SK-N-SH (cell line): ENCODE results near the gene KCTD7. TPM values are rescaled to one million over a fixed set of nuclear protein-coding genes. Genes with fewer than 3 reads are reported as not detected.
"Not testable (repeated sequence)": the region's sequence is repeated elsewhere in the genome, so short reads cannot be mapped to it uniquely, and the experiment has no call there.

Source experiments
- CTCF ChIA-PET: fragments of 300-600, 350-600 bp; formaldehyde crosslinking; extraction: SDS; loops from one replicate; lab custom pipeline; 2021; lab: Yijun Ruan, JAX
- POLR2A ChIA-PET: fragments of 350-600 bp; sonication (Branson Sonifier 250); formaldehyde crosslinking; extraction: SDS; loops from one replicate; lab custom pipeline; 2020; ENCODE audit warnings: antibody characterized with exemption, inconsistent platforms; lab: Yijun Ruan, JAX
- DNase-seq: peaks from one replicate; pipeline ENCODE4 v3.0.0; 2012
- H2AFZ ChIP-seq: fragments of 200-600 bp; sonication (generic); 2 replicates; pipeline ENCODE4 v1.8.1; 2016; ENCODE audit warnings: antibody characterized with exemption, mild to moderate bottlenecking, low read depth
- H3F3A ChIP-seq: fragments of 200-600 bp; sonication (generic); replicated peaks from 2 replicates; pipeline ENCODE3; 2016; ENCODE audit warnings: antibody characterized with exemption, mild to moderate bottlenecking; ENCODE audit not compliant: insufficient read depth
- H3K27ac ChIP-seq, 2 experiments: fragments of 200-500 bp in 1 of 2; fragments of 200-600 bp in 1 of 2; sonication (Bioruptor generic) in 1 of 2; sonication (generic), shearing (Covaris generic) in 1 of 2; 2 replicates each; pipeline versions ENCODE4 v1.5.1 to v1.6.1; 2014 to 2016; ENCODE audit warnings: low read depth in 2 of 2, inconsistent platforms in 1 of 2, low read length in 1 of 2, mild to moderate bottlenecking in 1 of 2, mixed read lengths in 1 of 2
- H3K27me3 ChIP-seq: fragments of 200-600 bp; sonication (generic), shearing (Covaris generic); 2 replicates; pipeline ENCODE4 v1.6.1; 2016; ENCODE audit warnings: mixed run types; ENCODE audit not compliant: insufficient read depth
- H3K36me3 ChIP-seq, 2 experiments: fragments of 200-500 bp in 1 of 2; fragments of 200-600 bp in 1 of 2; sonication (Bioruptor generic) in 1 of 2; sonication (generic) in 1 of 2; replicated peaks in 1 of 2; 2 replicates each; pipeline versions ENCODE3 to v1.5.1; 2014 to 2016; ENCODE audit warnings: low read length in 1 of 2, mild to moderate bottlenecking in 1 of 2; ENCODE audit not compliant: insufficient read depth in 2 of 2, control insufficient read depth in 1 of 2
- H3K4me1 ChIP-seq, 2 experiments: fragments of 200-500 bp in 1 of 2; fragments of 200-600 bp in 1 of 2; sonication (Bioruptor generic) in 1 of 2; sonication (generic), shearing (Covaris generic) in 1 of 2; 2 replicates each; pipeline versions ENCODE4 v1.5.1 to v1.6.1; 2014 to 2016; ENCODE audit warnings: low read depth in 1 of 2, low read length in 1 of 2, mixed run types in 1 of 2; ENCODE audit not compliant: insufficient read depth in 2 of 2, control insufficient read depth in 1 of 2
- H3K4me2 ChIP-seq: fragments of 200-600 bp; sonication (generic), shearing (Covaris generic); 2 replicates; pipeline ENCODE4 v1.6.1; 2017; ENCODE audit warnings: mixed run types
- H3K4me3 ChIP-seq, 2 experiments: fragments of 200-500 bp in 1 of 2; fragments of 200-600 bp in 1 of 2; sonication (Bioruptor generic) in 1 of 2; sonication (generic), shearing (Covaris generic) in 1 of 2; 2 replicates each; pipeline versions ENCODE4 v1.5.1 to v1.8.1; 2014 to 2016; ENCODE audit warnings: low read depth in 2 of 2, inconsistent platforms in 1 of 2, low read length in 1 of 2, mild to moderate bottlenecking in 1 of 2, mixed read lengths in 1 of 2, moderate library complexity in 1 of 2
- H3K79me2 ChIP-seq: fragments of 200-600 bp; sonication (generic); 2 replicates; pipeline ENCODE4 v1.8.1; 2017; ENCODE audit warnings: mild to moderate bottlenecking; ENCODE audit not compliant: insufficient read depth
- H3K9ac ChIP-seq: fragments of 200-600 bp; sonication (generic); 2 replicates; pipeline ENCODE4 v1.6.1; 2017; ENCODE audit warnings: mixed run types
- H3K9me2 ChIP-seq: fragments of 200-600 bp; sonication (generic); 2 replicates; pipeline ENCODE4 v1.6.1; 2017; ENCODE audit warnings: mixed run types
- H3K9me3 ChIP-seq: fragments of 200-600 bp; sonication (generic); 2 replicates; pipeline ENCODE4 v1.6.1; 2017; ENCODE audit warnings: mixed run types, mild to moderate bottlenecking, moderate library complexity
- H4K20me1 ChIP-seq: fragments of 200-600 bp; sonication (generic); 2 replicates; pipeline ENCODE4 v1.6.1; 2017; ENCODE audit warnings: mild to moderate bottlenecking, mixed run types; ENCODE audit not compliant: insufficient read depth
- EP300 ChIP-seq, 2 experiments: IDR thresholded peaks; 2 replicates each; pipeline versions ENCODE4 v1.4.0 to v1.6.1; 2012; ENCODE audit warnings: borderline replicate concordance in 1 of 2, low read depth in 1 of 2, low read length in 1 of 2
- MXI1 ChIP-seq: IDR thresholded peaks from 2 replicates; pipeline ENCODE4 v1.6.1; 2012; ENCODE audit warnings: mild to moderate bottlenecking, low read depth, low read length, improper control_type of control experiment
- POLR2AphosphoS5 ChIP-seq: IDR thresholded peaks from 2 replicates; pipeline ENCODE4 v1.6.1; 2012; ENCODE audit warnings: low read depth, low read length
- TCF12 ChIP-seq: IDR thresholded peaks from 2 replicates; pipeline ENCODE4 v1.4.0; 2012
- WGBS: methylation state at CpG from one replicate; pipeline ENCODE4 v1.1.6; 2017; ENCODE audit warnings: low lambda C conversion rate; 5-methylcytosine and 5-hydroxymethylcytosine counted together
- polyA plus RNA-seq, 3 experiments: library from polyadenylated mRNA; depleted of rRNA; stranded (reverse); fragments of >200 nt; gene quantifications; 2 replicates each; pipeline ENCODE4 v1.2.3, GENCODE V29; 2012
- TF ChIP-seq, protein P1 (sequence below): IDR thresholded peaks from 2 replicates; pipeline ENCODE4 v1.4.0; 2012; ENCODE audit warnings: low read depth, borderline replicate concordance

The KCTD7 gene
- polyA plus RNA-seq, 1 of the 3 experiments (the other 2 are of a cell fraction): 19.5 TPM

DNA sequence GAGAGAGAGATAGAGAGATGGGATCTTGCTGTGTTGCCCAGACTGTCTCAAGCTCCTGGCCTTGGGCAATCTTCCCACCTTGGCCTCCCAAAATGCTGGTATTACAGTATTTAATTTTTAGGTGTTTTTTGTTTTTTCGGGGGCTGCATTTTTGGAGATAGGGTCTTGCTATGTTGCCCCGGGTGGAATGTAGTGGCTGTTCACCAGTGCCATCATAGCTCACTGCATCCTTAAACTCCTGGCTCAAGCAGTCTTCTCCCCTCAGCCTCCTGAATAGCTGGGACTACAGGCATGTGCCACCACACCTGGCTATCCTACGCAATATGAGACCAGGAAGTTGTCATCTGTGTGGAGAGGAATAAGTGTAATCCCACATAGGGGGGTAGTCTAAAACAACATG is 42.4 kb downstream of the KCTD7 start:
- TF ChIP-seq TCF12 (no peak), EP300 (IDR thresholded peaks at IDR 0.05; ENCODE audit: borderline replicate concordance in 1 of 2, low read depth in 1 of 2, low read length in 1 of 2) (no peak), MXI1 (no peak), POLR2AphosphoS5 (no peak)
- TF ChIP-seq, protein P1, sequence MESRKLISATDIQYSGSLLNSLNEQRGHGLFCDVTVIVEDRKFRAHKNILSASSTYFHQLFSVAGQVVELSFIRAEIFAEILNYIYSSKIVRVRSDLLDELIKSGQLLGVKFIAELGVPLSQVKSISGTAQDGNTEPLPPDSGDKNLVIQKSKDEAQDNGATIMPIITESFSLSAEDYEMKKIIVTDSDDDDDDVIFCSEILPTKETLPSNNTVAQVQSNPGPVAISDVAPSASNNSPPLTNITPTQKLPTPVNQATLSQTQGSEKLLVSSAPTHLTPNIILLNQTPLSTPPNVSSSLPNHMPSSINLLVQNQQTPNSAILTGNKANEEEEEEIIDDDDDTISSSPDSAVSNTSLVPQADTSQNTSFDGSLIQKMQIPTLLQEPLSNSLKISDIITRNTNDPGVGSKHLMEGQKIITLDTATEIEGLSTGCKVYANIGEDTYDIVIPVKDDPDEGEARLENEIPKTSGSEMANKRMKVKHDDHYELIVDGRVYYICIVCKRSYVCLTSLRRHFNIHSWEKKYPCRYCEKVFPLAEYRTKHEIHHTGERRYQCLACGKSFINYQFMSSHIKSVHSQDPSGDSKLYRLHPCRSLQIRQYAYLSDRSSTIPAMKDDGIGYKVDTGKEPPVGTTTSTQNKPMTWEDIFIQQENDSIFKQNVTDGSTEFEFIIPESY: no peak
- Histone ChIP-seq H3K27ac (no peak overlapping the region), H3K4me3 (no peak overlapping the region), H3K4me1 (no peaks in the 10 kb centered on the region; a peak in 1 of 4 replicates), H3K9me2 (no peaks in the 10 kb centered on the region), H4K20me1 (no peaks in the 10 kb centered on the region), H3F3A (no peaks in the 10 kb centered on the region), H3K9ac (no peak overlapping the region), H3K79me2 (peaks cover 25% of the 10 kb centered on the region), H3K27me3 (no peaks in the 10 kb centered on the region), H3K36me3 (no peaks in the 10 kb centered on the region), H3K9me3 (no peaks in the 10 kb centered on the region), H2AFZ (no peak overlapping the region), H3K4me2 (no peak overlapping the region)
- DNase-seq: no peak
- WGBS: 98% methylated on average over 3 of the region's 3 CpGs
- ChIA-PET POLR2A (no interaction called here), CTCF (interaction anchor here (1.3 kb wide), 1 partner anchor 113 kb away, joined by 3 read pairs; no protein-coding TSS in a partner anchor)

DNA sequence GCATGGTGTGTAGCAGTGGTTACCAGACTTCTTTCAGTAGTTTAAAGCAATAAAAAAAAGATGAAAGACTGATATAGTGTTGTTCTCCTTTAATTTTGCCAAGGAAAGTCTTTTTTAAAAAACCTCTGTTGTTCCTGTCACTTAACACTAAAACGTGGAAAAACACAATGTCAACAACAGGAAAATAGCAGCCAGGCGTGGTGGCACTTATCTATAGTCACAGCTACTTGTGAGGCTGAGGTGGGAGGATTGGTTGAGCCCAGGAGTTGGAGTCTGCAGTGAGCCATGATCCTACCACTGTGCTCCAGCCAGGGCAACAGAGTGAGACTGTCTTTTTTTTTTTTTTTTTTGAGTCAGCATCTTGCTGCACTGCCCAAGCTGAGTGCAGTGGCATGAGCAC is 42.8 kb downstream of the KCTD7 start:
- H3F3A ChIP-seq, H2AFZ ChIP-seq, H4K20me1 ChIP-seq, H3K27me3 ChIP-seq, H3K4me1 ChIP-seq, DNase-seq, H3K9ac ChIP-seq, H3K27ac ChIP-seq, H3K9me3 ChIP-seq, CTCF ChIA-PET, H3K9me2 ChIP-seq, H3K36me3 ChIP-seq, H3K4me3 ChIP-seq, H3K4me2 ChIP-seq: not testable (repeated sequence)
- POLR2A ChIA-PET: interaction anchor here (0.7 kb wide), 1 partner anchor 163 kb away, joined by 5 read pairs; no protein-coding TSS in a partner anchor
- WGBS: 95% methylated on average over 2 of the region's 2 CpGs
- peaks cover 24% of the 10 kb centered on the region for H3K79me2 ChIP-seq

DNA sequence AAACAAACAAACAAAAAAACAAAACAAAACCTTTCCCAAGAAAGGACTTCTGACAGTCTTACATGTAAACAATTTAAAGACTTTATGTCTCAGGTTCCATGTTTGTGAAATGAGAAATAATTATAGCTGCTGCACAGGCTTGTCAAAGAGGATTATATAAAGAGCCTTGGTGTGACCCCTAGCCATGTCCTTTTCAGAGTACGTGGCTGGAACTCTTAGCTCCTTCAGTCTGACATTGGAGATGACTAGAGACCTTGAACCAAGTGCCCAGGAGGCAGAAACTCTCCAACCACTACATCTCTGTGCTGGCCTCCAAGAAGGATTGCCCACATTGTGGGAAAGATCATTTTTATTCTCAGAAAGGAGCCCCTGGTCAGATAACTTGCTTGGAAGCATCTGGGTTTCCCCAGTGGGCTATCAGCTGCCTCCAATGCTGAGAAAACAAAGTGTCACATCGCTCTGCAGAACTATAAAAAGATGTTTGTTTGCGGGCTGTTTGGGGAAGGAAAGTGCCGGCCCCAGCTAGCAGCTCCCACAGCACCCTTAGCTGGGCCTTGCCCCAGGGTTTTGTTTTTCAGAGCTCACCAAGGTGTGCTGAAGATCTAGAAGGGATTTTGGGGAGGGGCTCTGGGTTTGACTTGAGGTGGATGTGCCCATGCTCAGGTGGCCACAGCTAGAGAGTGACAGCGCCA is 43.9 kb downstream of the KCTD7 start:
- not testable (repeated sequence) for H3K9me2 ChIP-seq, H3K27me3 ChIP-seq, DNase-seq, H3K36me3 ChIP-seq, H3K9me3 ChIP-seq, H3F3A ChIP-seq, H3K4me2 ChIP-seq, H2AFZ ChIP-seq, H3K4me1 ChIP-seq, H3K9ac ChIP-seq, H4K20me1 ChIP-seq, H3K4me3 ChIP-seq
- ChIA-PET POLR2A (interaction anchor here (0.7 kb wide), 1 partner anchor 164 kb away, joined by 5 read pairs; no protein-coding TSS in a partner anchor), CTCF (interaction anchor here (0.6 kb wide), 1 partner anchor 29 kb away, joined by 3 read pairs; no protein-coding TSS in a partner anchor)
- Histone ChIP-seq H3K79me2 (peaks cover 13% of the 10 kb centered on the region), H3K27ac (peak overlapping the region in 1 of 2 experiments; percentile 40; a peak in 1 of 4 replicates)
- 92% methylated on average over 4 of the region's 5 CpGs for WGBS
